HepG2 (cell line): Measurements from ENCODE around the gene TK2. TPM values are rescaled to one million over a fixed set of nuclear protein-coding genes. Genes with fewer than 3 reads are reported as not detected.
A peak's percentile ranks its signal among the peaks of the same experiment; 100 is the strongest.

Experiments used
- HDAC2 ChIP-seq: sonication (generic); formaldehyde crosslinking; IDR thresholded peaks from 2 replicates; pipeline ENCODE4 v1.4.0; 2020; ENCODE audit warnings: missing genetic modification reagents
- JARID2 ChIP-seq: sonication (generic); formaldehyde crosslinking; IDR thresholded peaks from 2 replicates; pipeline ENCODE4 v1.8.1; 2023; ENCODE audit warnings: missing genetic modification reagents, inconsistent platforms; ENCODE audit not compliant: insufficient replicate concordance
- NFKB2 ChIP-seq: sonication (generic); formaldehyde crosslinking; IDR thresholded peaks from 2 replicates; pipeline ENCODE4 v1.4.0; 2020; ENCODE audit warnings: missing genetic modification reagents, borderline replicate concordance
- NFKBIZ ChIP-seq: IDR thresholded peaks from 2 replicates; pipeline ENCODE4 v1.6.1; 2018; ENCODE audit warnings: missing genetic modification reagents, missing compliant biosample characterization
- PAWR ChIP-seq: sonication (generic); formaldehyde crosslinking; IDR thresholded peaks from 2 replicates; pipeline ENCODE4 v1.4.0; 2020; ENCODE audit warnings: missing genetic modification reagents, mild to moderate bottlenecking, borderline replicate concordance
- SALL1 ChIP-seq: sonication (generic); formaldehyde crosslinking; IDR thresholded peaks from 2 replicates; pipeline ENCODE4 v1.8.0; 2022; ENCODE audit warnings: mild to moderate bottlenecking, missing genetic modification reagents
- SMC3 ChIP-seq: IDR thresholded peaks from 2 replicates; pipeline ENCODE4 v1.6.1; 2011; ENCODE audit warnings: low read length, improper control_type of control experiment
- SMYD3 ChIP-seq: sonication (generic); formaldehyde crosslinking; IDR thresholded peaks from 2 replicates; pipeline ENCODE4 v1.8.1; 2023; ENCODE audit warnings: mild to moderate bottlenecking, missing genetic modification reagents
- THRA ChIP-seq: sonication (generic); formaldehyde crosslinking; IDR thresholded peaks from 2 replicates; pipeline ENCODE4 v1.4.0; 2020; ENCODE audit warnings: missing genetic modification reagents, borderline replicate concordance
- ZNF276 ChIP-seq: sonication (generic); formaldehyde crosslinking; IDR thresholded peaks from 2 replicates; pipeline ENCODE4 v1.4.0; 2020; ENCODE audit warnings: mild to moderate bottlenecking, low read depth, missing genetic modification reagents
- ZNF282 ChIP-seq: fragments of 450-650 bp; IDR thresholded peaks from 2 replicates; pipeline ENCODE4 v1.6.1; 2018; ENCODE audit not compliant: partially characterized antibody
- ZNF292 ChIP-seq: sonication (generic); formaldehyde crosslinking; IDR thresholded peaks from 2 replicates; pipeline ENCODE4 v1.8.1; 2022; ENCODE audit warnings: mild to moderate bottlenecking, low read depth, missing genetic modification reagents, borderline replicate concordance
- ZNF335 ChIP-seq: sonication (generic); formaldehyde crosslinking; IDR thresholded peaks from 2 replicates; pipeline ENCODE4 v1.4.0; 2020; ENCODE audit warnings: missing genetic modification reagents
- ZNF446 ChIP-seq: sonication (generic); formaldehyde crosslinking; IDR thresholded peaks from 2 replicates; pipeline ENCODE4 v1.5.0; 2020; ENCODE audit warnings: mild to moderate bottlenecking, missing genetic modification reagents
- ZSCAN29 ChIP-seq: sonication (generic); formaldehyde crosslinking; conservative IDR thresholded peaks from 2 replicates; pipeline ENCODE4 v1.4.0; 2020; ENCODE audit warnings: mild to moderate bottlenecking, missing genetic modification reagents
- polyA plus RNA-seq, 8 experiments: library from polyadenylated mRNA; depleted of rRNA in 3 of 8; stranded (reverse) in 7 of 8; unstranded in 1 of 8; fragments of >200 nt; fragmentation: Illumina TruSeq in 4 of 8; extraction: Trizol in 4 of 8; gene quantifications; 2 replicates each; pipeline versions ENCODE4 v1.2.1 to v1.2.3, GENCODE V29; 2011 to 2016; ENCODE audit warnings: low read depth in 4 of 8, missing spikeins in 1 of 8, mixed read lengths in 1 of 8; ENCODE audit not compliant: insufficient read depth in 1 of 8
- total RNA-seq, 5 experiments: library from RNA; depleted of rRNA; stranded (reverse); fragments of >200 nt; fragmentation: Illumina TruSeq; extraction: Trizol; gene quantifications; 2 replicates each; pipeline ENCODE4 v1.2.3, GENCODE V29; 2016; ENCODE audit warnings: low read depth in 1 of 5
- TF ChIP-seq, protein P1 (sequence below): sonication (generic); formaldehyde crosslinking; IDR thresholded peaks from 2 replicates; pipeline ENCODE4 v1.5.0; 2020; ENCODE audit warnings: mild to moderate bottlenecking, missing genetic modification reagents, borderline replicate concordance

Gene TK2
- total and polyA plus RNA-seq, 2 of the 13 experiments (the other 11 are each of a cell fraction or from before 2014, with no cell fraction given), result 18.7 to 21.0 TPM

DNA sequence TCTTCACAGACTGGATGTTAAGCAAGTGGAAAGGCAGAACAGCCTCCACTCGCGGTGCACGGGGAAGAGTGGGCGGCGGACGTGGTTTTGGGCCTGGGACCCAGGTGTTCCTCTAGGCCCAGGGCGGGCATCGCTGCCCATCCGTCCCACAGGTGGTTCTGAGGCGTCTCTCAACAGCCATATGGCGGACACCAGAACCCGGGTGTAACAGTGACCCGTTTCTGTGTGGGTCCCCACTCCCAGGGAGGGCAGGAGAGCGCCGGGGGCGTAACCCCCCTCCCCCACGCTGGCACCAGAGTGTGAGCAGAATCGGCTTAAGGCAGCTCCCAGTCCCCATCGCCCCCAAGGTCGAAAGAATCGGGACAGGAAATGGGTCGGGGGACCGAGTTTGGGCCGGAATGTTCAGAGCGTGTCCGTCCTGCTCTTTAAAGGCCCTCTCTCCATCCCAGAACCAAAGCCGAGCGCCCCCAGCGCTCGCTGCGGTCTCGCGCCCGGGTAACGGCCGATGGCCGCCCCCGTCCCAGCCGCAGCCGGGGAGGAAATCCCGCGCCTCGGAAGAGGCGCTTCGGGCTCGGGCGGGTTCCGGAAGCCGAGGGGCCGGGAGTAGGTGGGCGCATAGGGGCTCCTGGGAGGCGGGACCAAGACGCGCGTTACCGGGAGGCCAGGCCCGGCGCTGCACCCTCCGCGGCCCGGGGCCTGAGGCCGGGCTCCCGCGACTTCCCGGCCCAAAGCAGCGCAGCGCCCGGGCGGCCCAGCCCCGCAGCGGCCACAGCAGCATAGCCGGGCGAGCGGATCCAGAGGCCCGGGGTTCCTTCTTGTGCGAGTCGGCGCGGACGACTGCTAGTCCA, at the start of gene TK2 (continued):
- TF ChIP-seq ZNF446 (peak; percentile 36; the same call in 1 of the 2 replicates), THRA (CRISPR knock-in tag) (peak; percentile 58; the same call in 1 of the 2 replicates), SMYD3 (no peak), ZNF282 (no peak), JARID2 (CRISPR knock-in tag) (no peak), NFKB2 (CRISPR knock-in tag) (peak; percentile 45; the same call in 1 of the 2 replicates), ZNF276 (0 out of 2 replicates have a peak, but pooled peaks have one; percentile 53), ZNF335 (CRISPR knock-in tag) (no peak), NFKBIZ (CRISPR knock-in tag) (0 out of 2 replicates have a peak, but pooled peaks have one; percentile 17), SALL1 (CRISPR knock-in tag) (no peak; the same call in 1 of the 2 replicates), SMC3 (no peak), HDAC2 (CRISPR knock-in tag) (peak; percentile 44), ZSCAN29 (CRISPR knock-in tag) (no peak; the same call in 1 of the 2 replicates), PAWR (CRISPR knock-in tag) (0 out of 2 replicates have a peak, but pooled peaks have one; percentile 68), ZNF292 (CRISPR knock-in tag) (peak; percentile 63; the same call in 1 of the 2 replicates)
- TF ChIP-seq, protein P1, sequence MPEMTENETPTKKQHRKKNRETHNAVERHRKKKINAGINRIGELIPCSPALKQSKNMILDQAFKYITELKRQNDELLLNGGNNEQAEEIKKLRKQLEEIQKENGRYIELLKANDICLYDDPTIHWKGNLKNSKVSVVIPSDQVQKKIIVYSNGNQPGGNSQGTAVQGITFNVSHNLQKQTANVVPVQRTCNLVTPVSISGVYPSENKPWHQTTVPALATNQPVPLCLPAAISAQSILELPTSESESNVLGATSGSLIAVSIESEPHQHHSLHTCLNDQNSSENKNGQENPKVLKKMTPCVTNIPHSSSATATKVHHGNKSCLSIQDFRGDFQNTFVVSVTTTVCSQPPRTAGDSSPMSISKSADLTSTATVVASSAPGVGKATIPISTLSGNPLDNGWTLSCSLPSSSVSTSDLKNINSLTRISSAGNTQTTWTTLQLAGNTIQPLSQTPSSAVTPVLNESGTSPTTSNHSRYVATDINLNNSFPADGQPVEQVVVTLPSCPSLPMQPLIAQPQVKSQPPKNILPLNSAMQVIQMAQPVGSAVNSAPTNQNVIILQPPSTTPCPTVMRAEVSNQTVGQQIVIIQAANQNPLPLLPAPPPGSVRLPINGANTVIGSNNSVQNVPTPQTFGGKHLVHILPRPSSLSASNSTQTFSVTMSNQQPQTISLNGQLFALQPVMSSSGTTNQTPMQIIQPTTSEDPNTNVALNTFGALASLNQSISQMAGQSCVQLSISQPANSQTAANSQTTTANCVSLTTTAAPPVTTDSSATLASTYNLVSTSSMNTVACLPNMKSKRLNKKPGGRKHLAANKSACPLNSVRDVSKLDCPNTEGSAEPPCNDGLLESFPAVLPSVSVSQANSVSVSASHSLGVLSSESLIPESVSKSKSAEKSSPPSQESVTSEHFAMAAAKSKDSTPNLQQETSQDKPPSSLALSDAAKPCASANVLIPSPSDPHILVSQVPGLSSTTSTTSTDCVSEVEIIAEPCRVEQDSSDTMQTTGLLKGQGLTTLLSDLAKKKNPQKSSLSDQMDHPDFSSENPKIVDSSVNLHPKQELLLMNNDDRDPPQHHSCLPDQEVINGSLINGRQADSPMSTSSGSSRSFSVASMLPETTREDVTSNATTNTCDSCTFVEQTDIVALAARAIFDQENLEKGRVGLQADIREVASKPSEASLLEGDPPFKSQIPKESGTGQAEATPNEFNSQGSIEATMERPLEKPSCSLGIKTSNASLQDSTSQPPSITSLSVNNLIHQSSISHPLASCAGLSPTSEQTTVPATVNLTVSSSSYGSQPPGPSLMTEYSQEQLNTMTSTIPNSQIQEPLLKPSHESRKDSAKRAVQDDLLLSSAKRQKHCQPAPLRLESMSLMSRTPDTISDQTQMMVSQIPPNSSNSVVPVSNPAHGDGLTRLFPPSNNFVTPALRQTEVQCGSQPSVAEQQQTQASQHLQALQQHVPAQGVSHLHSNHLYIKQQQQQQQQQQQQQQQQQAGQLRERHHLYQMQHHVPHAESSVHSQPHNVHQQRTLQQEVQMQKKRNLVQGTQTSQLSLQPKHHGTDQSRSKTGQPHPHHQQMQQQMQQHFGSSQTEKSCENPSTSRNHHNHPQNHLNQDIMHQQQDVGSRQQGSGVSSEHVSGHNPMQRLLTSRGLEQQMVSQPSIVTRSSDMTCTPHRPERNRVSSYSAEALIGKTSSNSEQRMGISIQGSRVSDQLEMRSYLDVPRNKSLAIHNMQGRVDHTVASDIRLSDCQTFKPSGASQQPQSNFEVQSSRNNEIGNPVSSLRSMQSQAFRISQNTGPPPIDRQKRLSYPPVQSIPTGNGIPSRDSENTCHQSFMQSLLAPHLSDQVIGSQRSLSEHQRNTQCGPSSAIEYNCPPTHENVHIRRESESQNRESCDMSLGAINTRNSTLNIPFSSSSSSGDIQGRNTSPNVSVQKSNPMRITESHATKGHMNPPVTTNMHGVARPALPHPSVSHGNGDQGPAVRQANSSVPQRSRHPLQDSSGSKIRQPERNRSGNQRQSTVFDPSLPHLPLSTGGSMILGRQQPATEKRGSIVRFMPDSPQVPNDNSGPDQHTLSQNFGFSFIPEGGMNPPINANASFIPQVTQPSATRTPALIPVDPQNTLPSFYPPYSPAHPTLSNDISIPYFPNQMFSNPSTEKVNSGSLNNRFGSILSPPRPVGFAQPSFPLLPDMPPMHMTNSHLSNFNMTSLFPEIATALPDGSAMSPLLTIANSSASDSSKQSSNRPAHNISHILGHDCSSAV, result peak; percentile 86; the same call in 1 of the 2 replicates
